GM12878 (cell line): ENCODE data around the gene SCUBE3. TPM values are rescaled to one million over a fixed set of nuclear protein-coding genes. Genes with fewer than 3 reads are reported as not detected.

Experiments used
- ATAC-seq: fragments of 200-7000 bp; cut with Tn5 transposase; 3 replicates; pipeline ENCODE4 v1.9.1; 2020; ENCODE audit warnings: mild to moderate bottlenecking, moderate library complexity
- BruUV-seq: library from RNA; stranded (reverse); fragments of 400-500 nt; replicated peaks from 2 replicates; lab custom pipeline; 2021; lab: Mats Ljungman, UMichigan
- CTCF ChIA-PET: fragments of 300-600 bp; sonication (Branson Sonifier 250); formaldehyde crosslinking; extraction: SDS; loops from one replicate; lab custom pipeline; 2021; ENCODE audit warnings: inconsistent platforms; lab: Yijun Ruan, JAX
- POLR2A ChIA-PET: fragments of 350-600 bp; formaldehyde crosslinking; extraction: SDS; loops from one replicate; lab custom pipeline; 2021; ENCODE audit warnings: inconsistent platforms; lab: Charles Lee
- RAD21 ChIA-PET: fragments of 300-600 bp; sonication (Branson Sonifier 250); formaldehyde crosslinking; loops from one replicate; lab custom pipeline; 2023; ENCODE audit warnings: antibody characterized with exemption; ENCODE audit not compliant: unreplicated experiment; lab: Charles Lee
- SMC1A ChIA-PET: fragments of 300-600 bp; sonication (Branson Sonifier 250); formaldehyde crosslinking; loops from one replicate; lab custom pipeline; 2023; ENCODE audit not compliant: unreplicated experiment, uncharacterized antibody; lab: Charles Lee
- DNase-seq: peaks from one replicate; pipeline ENCODE4 v3.0.0-alpha.2; 2011; ENCODE audit warnings: low read depth, low spot score
- FAIRE-seq: peaks from 3 replicates; lab custom pipeline; 2011; peaks lifted over from hg19 to GRCh38; lab: Jason Lieb, UNC
- H2AFZ ChIP-seq: 2 replicates; pipeline ENCODE4 v1.6.0; 2011; ENCODE audit warnings: low read depth, low read length, control low read depth; ENCODE audit not compliant: control insufficient read depth
- H3K27ac ChIP-seq: 2 replicates; pipeline ENCODE4 v1.5.1; 2011; ENCODE audit warnings: control low read depth; ENCODE audit not compliant: control insufficient read depth, insufficient read depth
- H3K27me3 ChIP-seq, 2 experiments: replicated peaks in 1 of 2; 2 replicates each; pipeline versions ENCODE4 v1.6.0 to v1.6.1; 2011; ENCODE audit warnings: low read length in 1 of 2; ENCODE audit not compliant: control insufficient read depth in 2 of 2, insufficient read depth in 2 of 2
- H3K36me3 ChIP-seq, 2 experiments: 2 replicates each; pipeline ENCODE4 v1.5.1; 2011; ENCODE audit warnings: low read length in 1 of 2; ENCODE audit not compliant: control insufficient read depth in 2 of 2, insufficient read depth in 2 of 2
- H3K4me1 ChIP-seq: 2 replicates; pipeline ENCODE4 v1.6.1; 2011; ENCODE audit warnings: mild to moderate bottlenecking, low read length, moderate library complexity, mixed read lengths; ENCODE audit not compliant: control insufficient read depth, insufficient read depth
- H3K4me2 ChIP-seq: 2 replicates; pipeline ENCODE4 v1.6.0; 2011; ENCODE audit warnings: control low read depth; ENCODE audit not compliant: control insufficient read depth, insufficient read depth
- H3K4me3 ChIP-seq: fragments of 200-600 bp; sonication (generic); 2 replicates; pipeline ENCODE4 v1.5.1; 2016
- H3K79me2 ChIP-seq: 2 replicates; pipeline ENCODE4 v1.6.0; 2011; ENCODE audit warnings: low read length; ENCODE audit not compliant: control insufficient read depth, insufficient read depth
- H3K9ac ChIP-seq: 2 replicates; pipeline ENCODE4 v1.8.0; 2011; ENCODE audit warnings: low read length, control low read depth, mixed read lengths; ENCODE audit not compliant: control insufficient read depth, insufficient read depth
- H3K9me3 ChIP-seq: replicated peaks from 3 replicates; pipeline ENCODE4 v1.5.1; 2011; ENCODE audit warnings: mild to moderate bottlenecking, low read length; ENCODE audit not compliant: control insufficient read depth, insufficient read depth
- H4K20me1 ChIP-seq: 2 replicates; pipeline ENCODE4 v1.6.0; 2011; ENCODE audit not compliant: control insufficient read depth, insufficient read depth
- NFYA ChIP-seq: IDR thresholded peaks from 2 replicates; pipeline ENCODE4 v1.6.1; 2011; ENCODE audit warnings: low read depth, mild to moderate bottlenecking, low read length, improper control_type of control experiment, borderline replicate concordance
- NFYB ChIP-seq: IDR thresholded peaks from 2 replicates; pipeline ENCODE4 v1.6.1; 2011; ENCODE audit warnings: low read depth, mild to moderate bottlenecking, low read length, improper control_type of control experiment, moderate library complexity; ENCODE audit not compliant: insufficient read depth
- NRF1 ChIP-seq: conservative IDR thresholded peaks from 2 replicates; pipeline ENCODE4 v1.6.1; 2011; ENCODE audit warnings: mild to moderate bottlenecking, low read depth, low read length, improper control_type of control experiment
- PAX5 ChIP-seq: IDR thresholded peaks from 2 replicates; pipeline ENCODE4 v1.6.1; 2011; ENCODE audit warnings: low read depth, low read length, borderline replicate concordance
- PML ChIP-seq: IDR thresholded peaks from 2 replicates; pipeline ENCODE4 v1.6.1; 2012; ENCODE audit warnings: low read length, inconsistent platforms
- POU2F2 ChIP-seq: IDR thresholded peaks from 3 replicates; pipeline ENCODE4 v1.6.1; 2011; ENCODE audit warnings: low read depth, mild to moderate bottlenecking, low read length, borderline replicate concordance
- PRDM15 ChIP-seq: fragments of 450-650 bp; formaldehyde crosslinking; IDR thresholded peaks from 2 replicates; pipeline ENCODE4 v1.4.0; 2020; ENCODE audit warnings: mild to moderate bottlenecking, moderate library complexity
- RCOR1 ChIP-seq: conservative IDR thresholded peaks from 2 replicates; pipeline ENCODE4 v1.6.1; 2012; ENCODE audit warnings: low read depth, low read length, improper control_type of control experiment
- RUNX3 ChIP-seq: IDR thresholded peaks from 2 replicates; pipeline ENCODE4 v1.6.1; 2012; ENCODE audit warnings: low read length, inconsistent platforms
- SIX5 ChIP-seq: IDR thresholded peaks from 2 replicates; pipeline ENCODE4 v1.6.1; 2011; ENCODE audit warnings: mild to moderate bottlenecking, low read depth, low read length, moderate library complexity; ENCODE audit not compliant: severe bottlenecking
- SMAD1 ChIP-seq: fragments of 450-650 bp; IDR thresholded peaks from 2 replicates; pipeline ENCODE4 v1.6.1; 2018; ENCODE audit warnings: mild to moderate bottlenecking, low read depth; ENCODE audit not compliant: partially characterized antibody
- TBL1XR1 ChIP-seq: IDR thresholded peaks from 2 replicates; pipeline ENCODE4 v1.6.1; 2012; ENCODE audit warnings: low read depth, low read length, improper control_type of control experiment
- YBX1 ChIP-seq: fragments of 450-650 bp; IDR thresholded peaks from 2 replicates; pipeline ENCODE4 v1.6.1; 2016; ENCODE audit warnings: antibody characterized with exemption
- WGBS: methylation state at CpG from one replicate; pipeline ENCODE4 v1.1.6; 2016; ENCODE audit warnings: low lambda C conversion rate; ENCODE audit not compliant: insufficient replicate concordance, insufficient coverage; ENCODE audit errors: missing lambda C conversion rate; 5-methylcytosine and 5-hydroxymethylcytosine counted together
- in situ Hi-C: fragments of 300-500 bp; cut with MboI; formaldehyde crosslinking; loops from 9 replicates; pipeline ENCODE4 v1.14.3; 2018; ENCODE audit warnings: mixed read lengths
- intact Hi-C: fragments of 100-400 bp; cut with micrococcal nuclease; formaldehyde crosslinking; loops from one replicate; pipeline ENCODE4 v1.14.2; 2022; ENCODE audit not compliant: unreplicated experiment
- polyA plus RNA-seq, 11 experiments: library from polyadenylated mRNA; depleted of rRNA in 4 of 11; unstranded in 6 of 11; stranded (reverse) in 5 of 11; fragments of >200 nt; fragmentation: Nextera tagmentation in 4 of 11; fragmentation: Illumina TruSeq in 1 of 11; extraction: Ambion mirVana in 4 of 11; extraction: Trizol in 1 of 11; gene quantifications; 1 replicate in 1 of 11; 2 replicates in 10 of 11; pipeline versions ENCODE4 v1.2.1 to v1.2.3, GENCODE V29; 2011 to 2016; ENCODE audit warnings: inconsistent platforms in 2 of 11, missing spikeins in 2 of 11, low read depth in 1 of 11
- total RNA-seq, 4 experiments: library from RNA; depleted of rRNA in 3 of 4; stranded (reverse); fragments of >200 nt in 3 of 4; fragmentation: Illumina TruSeq in 1 of 4; extraction: Trizol in 1 of 4; gene quantifications; 2 replicates each; pipeline versions ENCODE4 v1.2.1 to v1.2.3, GENCODE V29; 2013 to 2021
- TF ChIP-seq, protein P1 (sequence below): fragments of 450-650 bp; conservative IDR thresholded peaks from 2 replicates; pipeline ENCODE4 v1.6.1; 2017; ENCODE audit warnings: mild to moderate bottlenecking, moderate library complexity
- TF ChIP-seq, protein P2 (sequence below): fragments of 450-650 bp; IDR thresholded peaks from 2 replicates; pipeline ENCODE4 v1.6.1; 2017; ENCODE audit warnings: antibody characterized with exemption, mild to moderate bottlenecking, moderate library complexity

The SCUBE3 gene
- total and polyA plus RNA-seq, 10 of the 15 experiments (the other 5 are each of a cell fraction or from before 2014, with no cell fraction given), result under 0.01 to 0.20 (median 0.07) TPM; not detected in 4

DNA sequence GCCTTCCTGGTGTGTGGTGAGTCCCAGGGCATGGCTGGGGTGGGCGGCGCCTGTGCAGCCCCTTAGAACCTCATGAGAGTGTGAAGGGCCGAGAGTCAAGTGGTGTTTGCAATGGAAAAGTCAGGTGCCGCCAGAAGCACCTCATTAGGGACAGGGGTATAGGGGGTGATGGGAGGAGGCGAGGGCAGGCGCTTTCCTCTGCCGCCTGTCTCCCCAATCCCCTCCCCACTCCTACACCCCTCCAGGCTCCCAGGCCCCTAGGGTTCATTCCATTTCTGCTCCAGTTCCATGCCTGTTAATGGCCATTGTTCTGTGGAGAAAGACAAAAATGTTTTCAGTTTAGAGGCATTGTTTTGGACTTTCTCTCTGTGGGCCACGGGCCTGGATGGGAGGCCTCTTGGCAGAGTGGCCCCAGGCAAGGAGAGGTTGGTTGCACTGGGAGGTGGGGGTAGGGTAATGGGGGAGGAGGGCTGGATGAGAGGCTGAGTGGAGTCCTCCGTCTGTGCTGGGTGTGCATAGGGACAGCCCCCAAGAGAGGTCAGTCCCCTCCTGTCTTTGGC is 21.4 kb upstream of the SCUBE3 start (continued):
- TF ChIP-seq, protein P1, sequence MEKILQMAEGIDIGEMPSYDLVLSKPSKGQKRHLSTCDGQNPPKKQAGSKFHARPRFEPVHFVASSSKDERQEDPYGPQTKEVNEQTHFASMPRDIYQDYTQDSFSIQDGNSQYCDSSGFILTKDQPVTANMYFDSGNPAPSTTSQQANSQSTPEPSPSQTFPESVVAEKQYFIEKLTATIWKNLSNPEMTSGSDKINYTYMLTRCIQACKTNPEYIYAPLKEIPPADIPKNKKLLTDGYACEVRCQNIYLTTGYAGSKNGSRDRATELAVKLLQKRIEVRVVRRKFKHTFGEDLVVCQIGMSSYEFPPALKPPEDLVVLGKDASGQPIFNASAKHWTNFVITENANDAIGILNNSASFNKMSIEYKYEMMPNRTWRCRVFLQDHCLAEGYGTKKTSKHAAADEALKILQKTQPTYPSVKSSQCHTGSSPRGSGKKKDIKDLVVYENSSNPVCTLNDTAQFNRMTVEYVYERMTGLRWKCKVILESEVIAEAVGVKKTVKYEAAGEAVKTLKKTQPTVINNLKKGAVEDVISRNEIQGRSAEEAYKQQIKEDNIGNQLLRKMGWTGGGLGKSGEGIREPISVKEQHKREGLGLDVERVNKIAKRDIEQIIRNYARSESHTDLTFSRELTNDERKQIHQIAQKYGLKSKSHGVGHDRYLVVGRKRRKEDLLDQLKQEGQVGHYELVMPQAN, result no peak
- TF ChIP-seq YBX1, result no peak
- TF ChIP-seq SIX5, result no peak
- no peak for TF ChIP-seq NFYB

- no peaks in the 10 kb centered on the region for H3K4me1 ChIP-seq
- DNase-seq (no peak), ATAC-seq (no peak), FAIRE-seq (no peak)
- intact Hi-C loops, result no loop called here
- H3K9me3 ChIP-seq, result no peaks in the 10 kb centered on the region
- H3K4me3 ChIP-seq, result no peak overlapping the region
- H3K9ac ChIP-seq, result no peak overlapping the region
- SMC1A ChIA-PET, result interaction anchor here (1.8 kb wide), 1 partner anchor 12 kb away, joined by 5 read pairs; no protein-coding TSS in a partner anchor
- in situ Hi-C loops, result no loop called here
- CTCF ChIA-PET, result interaction anchor here (7.3 kb wide), 1 partner anchor 12 kb away, joined by 39 read pairs; no protein-coding TSS in a partner anchor
- POLR2A ChIA-PET, result no interaction called here
- H3K4me2 ChIP-seq, result no peak overlapping the region
- H3K27ac ChIP-seq, result no peak overlapping the region
- H3K36me3 ChIP-seq, result no peaks in the 10 kb centered on the region
- 55% methylated on average over 5 of the region's 5 CpGs for WGBS
- H4K20me1 ChIP-seq, result no peaks in the 10 kb centered on the region
- H2AFZ ChIP-seq, result no peak overlapping the region
- no peaks in the 10 kb centered on the region for H3K79me2 ChIP-seq
- no peaks in the 10 kb centered on the region; a peak in 1 of 4 replicates for H3K27me3 ChIP-seq
- BruUV-seq, result no TSS peak
- RAD21 ChIA-PET, result no interaction called here
- no peak for TF ChIP-seq SIX5
- no peak for TF ChIP-seq RUNX3
- no peak for TF ChIP-seq SMAD1
- no peak for TF ChIP-seq NRF1
- no peak for TF ChIP-seq RCOR1
- TF ChIP-seq PRDM15 (CRISPR knock-in tag), result no peak
- TF ChIP-seq PML, result no peak
- no peak for TF ChIP-seq TBL1XR1
- no peak for TF ChIP-seq NFYA
- TF ChIP-seq, protein P2, sequence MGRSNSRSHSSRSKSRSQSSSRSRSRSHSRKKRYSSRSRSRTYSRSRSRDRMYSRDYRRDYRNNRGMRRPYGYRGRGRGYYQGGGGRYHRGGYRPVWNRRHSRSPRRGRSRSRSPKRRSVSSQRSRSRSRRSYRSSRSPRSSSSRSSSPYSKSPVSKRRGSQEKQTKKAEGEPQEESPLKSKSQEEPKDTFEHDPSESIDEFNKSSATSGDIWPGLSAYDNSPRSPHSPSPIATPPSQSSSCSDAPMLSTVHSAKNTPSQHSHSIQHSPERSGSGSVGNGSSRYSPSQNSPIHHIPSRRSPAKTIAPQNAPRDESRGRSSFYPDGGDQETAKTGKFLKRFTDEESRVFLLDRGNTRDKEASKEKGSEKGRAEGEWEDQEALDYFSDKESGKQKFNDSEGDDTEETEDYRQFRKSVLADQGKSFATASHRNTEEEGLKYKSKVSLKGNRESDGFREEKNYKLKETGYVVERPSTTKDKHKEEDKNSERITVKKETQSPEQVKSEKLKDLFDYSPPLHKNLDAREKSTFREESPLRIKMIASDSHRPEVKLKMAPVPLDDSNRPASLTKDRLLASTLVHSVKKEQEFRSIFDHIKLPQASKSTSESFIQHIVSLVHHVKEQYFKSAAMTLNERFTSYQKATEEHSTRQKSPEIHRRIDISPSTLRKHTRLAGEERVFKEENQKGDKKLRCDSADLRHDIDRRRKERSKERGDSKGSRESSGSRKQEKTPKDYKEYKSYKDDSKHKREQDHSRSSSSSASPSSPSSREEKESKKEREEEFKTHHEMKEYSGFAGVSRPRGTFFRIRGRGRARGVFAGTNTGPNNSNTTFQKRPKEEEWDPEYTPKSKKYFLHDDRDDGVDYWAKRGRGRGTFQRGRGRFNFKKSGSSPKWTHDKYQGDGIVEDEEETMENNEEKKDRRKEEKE, result no peak
- TF ChIP-seq PAX5, result no peak
- TF ChIP-seq POU2F2, result no peak
These were observed 19.4 kb upstream of the SCUBE3 start for GRCh38 chr6:35194390-35194789.
